Psoas muscle (tissue), 8 donors: ENCODE results near the gene DUSP6. TPM values are rescaled to one million over a fixed set of nuclear protein-coding genes. Genes with fewer than 3 reads are reported as not detected.

Source experiments
- ATAC-seq, 4 donors: fragments of 200-7000 bp; cut with Tn5 transposase; one replicate each; pipeline ENCODE4 v1.9.1; 2020; ENCODE audit warnings: moderate library complexity in 3 of 4, mild to moderate bottlenecking in 2 of 4
- DNase-seq, 2 donors: peaks; one replicate each; pipeline ENCODE4 v3.0.0-alpha.2; 2020
- H3K27ac ChIP-seq: fragments of 200-600 bp; one replicate; pipeline ENCODE4 v1.8.0; 2022
- H3K27me3 ChIP-seq, 3 donors: fragments of 200-600 bp in 1 of 3; one replicate each; pipeline versions ENCODE4 v1.6.1 to v1.8.0; 2013 to 2022; ENCODE audit warnings: low read length in 2 of 3, mild to moderate bottlenecking in 2 of 3, moderate library complexity in 1 of 3; ENCODE audit not compliant: insufficient read depth in 3 of 3
- H3K36me3 ChIP-seq, 2 donors: fragments of 200-600 bp in 1 of 2; one replicate each; pipeline versions ENCODE4 v1.6.1 to v1.8.0; 2013 to 2022; ENCODE audit warnings: low read depth in 1 of 2, mild to moderate bottlenecking in 1 of 2, moderate library complexity in 1 of 2; ENCODE audit not compliant: insufficient read depth in 1 of 2
- H3K4me1 ChIP-seq: fragments of 200-600 bp; one replicate; pipeline ENCODE4 v1.8.0; 2022
- H3K4me3 ChIP-seq: fragments of 200-600 bp; one replicate; pipeline ENCODE4 v1.8.0; 2022; ENCODE audit warnings: mild to moderate bottlenecking
- H3K9me3 ChIP-seq: fragments of 200-600 bp; one replicate; pipeline ENCODE4 v1.8.0; 2022
- CTCF ChIP-seq: fragments of 200-600 bp; IDR thresholded peaks from one replicate; pipeline ENCODE4 v1.8.0; 2022; ENCODE audit warnings: antibody characterized with exemption
- WGBS, 3 donors: extraction: QIAGEN DNeasy Blood & Tissue Kit; methylation state at CpG; one replicate each; pipeline versions ENCODE4 v1.1.6 to v1.1.7; 2013; 5-methylcytosine and 5-hydroxymethylcytosine counted together
- intact Hi-C, 2 donors: fragments of 100-400 bp; cut with DNase I; formaldehyde crosslinking; loops; one replicate each; pipeline versions ENCODE4 v1.11.0 to v1.14.2; 2022
- polyA plus RNA-seq, 3 donors: library from polyadenylated mRNA; stranded (reverse); fragments of 200-250 nt; gene quantifications; one replicate each; pipeline ENCODE4 v1.2.3, GENCODE V29; 2013
- total RNA-seq, 4 donors: library from RNA; stranded (reverse); fragmentation: NEBNext Ultra II Directional in 2 of 4; extraction: Animal tissue kit (Norgen Biotek cat#: 25700) in 2 of 4; gene quantifications; one replicate each; pipeline versions ENCODE4 v1.2.1 to v1.2.4, GENCODE V29; 2021 to 2023
- donor health status: healthy with polysubstance abuse.
- donor health status: DM: no; HTN: no; CAD: no; lungs with moderate emphysema.
- donor health status: Bipolar disorder and iron deficiency.
- donor health status: healthy.
- donor health status: DM: yes; HTN: yes; CAD: no.
- donor health status: DM: no; HTN: no; CAD: no.
- donor health status: DM: no; HTN: no; CAD: no.
- donor health status: DM: yes; HTN: yes; CAD: no.

The DUSP6 gene
- total and polyA plus RNA-seq, 7 donors, result 5.0 to 27.0 (median 12.3) TPM

- peaks cover 4% of the 10 kb centered on the region for H3K4me1 ChIP-seq
- WGBS, 3 donors, result 90 to 93% (median 91%) methylated on average over 2 of the region's 2 CpGs
- intact Hi-C loops, result no loop called here
These were observed 24.5 kb upstream of the DUSP6 start for GRCh38 chr12:89376844-89377243.

GRCh38 chr12:89376202-89376529 lies 23.9 kb upstream of the DUSP6 start:
- H3K27ac ChIP-seq, result no peak overlapping the region
- ATAC-seq (no peak), DNase-seq (no peak)
- no peaks in the 10 kb centered on the region for H3K27me3 ChIP-seq
- intact Hi-C loops, result no loop called here
- no peaks in the 10 kb centered on the region for H3K36me3 ChIP-seq
- H3K9me3 ChIP-seq, result no peaks in the 10 kb centered on the region
- H3K4me3 ChIP-seq, result no peak overlapping the region
- WGBS, 3 donors, result 73 to 81% (median 79%) methylated on average over 1 of the region's 1 CpG
- H3K4me1 ChIP-seq, result peaks cover 4% of the 10 kb centered on the region
- no peak for TF ChIP-seq CTCF

More at GRCh38 chr12:89376844-89377243, 24.5 kb upstream of the DUSP6 start:
- Histone ChIP-seq H3K27ac (no peak overlapping the region), H3K9me3 (no peaks in the 10 kb centered on the region), H3K27me3 (no peaks in the 10 kb centered on the region), H3K36me3 (no peaks in the 10 kb centered on the region), H3K4me3 (no peak overlapping the region)
- DNase-seq (no peak), ATAC-seq (no peak)
- no peak for TF ChIP-seq CTCF

GRCh38 chr12:89373763-89374572 lies 21.7 kb upstream of the DUSP6 start:
- TF ChIP-seq CTCF, result no peak
- H3K4me3 ChIP-seq, result no peak overlapping the region
- H3K9me3 ChIP-seq, result no peaks in the 10 kb centered on the region
- no peak overlapping the region for H3K27ac ChIP-seq
- ATAC-seq (peak in 3 of 4 donors; percentile 56 to 68 (median 62)), DNase-seq (no peak)
- no peaks in the 10 kb centered on the region for H3K27me3 ChIP-seq
- peaks cover 4% of the 10 kb centered on the region for H3K4me1 ChIP-seq
- no peaks in the 10 kb centered on the region for H3K36me3 ChIP-seq
- WGBS, 3 donors, result 11 to 28% (median 20%) methylated on average over 2 of the region's 2 CpGs
- intact Hi-C loops, result no loop called here

- no peak for ATAC-seq
- Histone ChIP-seq H3K27ac (no peak overlapping the region), H3K9me3 (no peaks in the 10 kb centered on the region), H3K27me3 (no peaks in the 10 kb centered on the region), H3K36me3 (no peaks in the 10 kb centered on the region), H3K4me1 (peaks cover 4% of the 10 kb centered on the region), H3K4me3 (no peak overlapping the region)
- TF ChIP-seq CTCF, result no peak
- DNase-seq, result no peak
- intact Hi-C loops, result no loop called here
- WGBS, 3 donors, result 84 to 87% (median 84%) methylated on average over 6 of the region's 6 CpGs
These were observed 20.5 kb upstream of the DUSP6 start for GRCh38 chr12:89372584-89373370.
